ENCODE results near the gene NDUFV1. TPM values are rescaled to one million over a fixed set of nuclear protein-coding genes. Genes with fewer than 3 reads are reported as not detected.
"Not testable (repeated sequence)": the region's sequence is repeated elsewhere in the genome, so short reads cannot be mapped to it uniquely, and the experiment has no call there.

The NDUFV1 gene
- total RNA-seq, 1 donor from 2014 or later = 121 TPM

GRCh38 chr11:67617243-67617953 is 10.7 kb downstream of the NDUFV1 start:
- Mint-ChIP-seq H3K27me3 (ENCODE audit: low read depth) (no peaks in the 10 kb centered on the region), H3K27ac (ENCODE audit: unreplicated experiment) (no peak overlapping the region)

DNA sequence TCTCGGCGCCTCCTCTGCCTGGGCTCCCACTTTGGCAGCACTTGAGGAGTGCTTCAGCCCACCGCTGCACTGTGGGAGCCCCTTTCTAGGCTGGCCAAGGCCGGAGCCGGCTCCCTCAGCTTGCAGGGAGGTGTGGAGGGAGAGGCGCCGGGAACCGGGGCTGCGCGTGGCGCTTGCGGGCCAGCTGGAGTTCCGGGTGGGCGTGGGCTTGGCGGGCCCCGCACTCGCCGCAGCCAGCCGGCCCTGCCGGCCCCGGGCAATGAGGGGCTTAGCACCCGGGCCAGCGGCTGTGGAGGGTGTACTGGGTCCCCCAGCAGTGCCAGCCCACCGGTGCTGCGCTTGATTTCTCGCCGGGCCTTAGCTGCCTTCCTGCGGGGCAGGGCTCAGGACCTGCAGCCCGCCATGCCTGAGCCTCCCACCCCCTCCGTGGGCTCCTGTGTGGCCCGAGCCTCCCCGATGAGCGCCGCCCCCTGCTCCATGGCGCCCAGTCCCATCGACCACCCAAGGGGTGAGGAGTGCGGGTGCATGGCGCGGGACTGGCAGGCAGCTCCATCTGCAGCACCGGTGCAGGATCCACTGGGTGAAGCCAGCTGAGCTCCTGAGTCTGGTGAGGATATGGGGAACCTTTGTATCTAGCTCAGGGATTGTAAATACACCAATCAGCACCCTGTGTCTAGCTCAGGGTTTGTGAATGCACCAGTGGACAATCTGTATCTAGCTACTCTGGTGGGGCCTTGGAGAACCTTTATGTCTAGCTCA is 12.3 kb downstream of the NDUFV1 start:
- not testable (repeated sequence) for H3K4me3 Mint-ChIP-seq (ENCODE audit: unreplicated experiment); H3K36me3 Mint-ChIP-seq (ENCODE audit: low read depth); DNase-seq (ENCODE audit: low spot score); H3K27me3 Mint-ChIP-seq (ENCODE audit: low read depth); H3K9me3 Mint-ChIP-seq (ENCODE audit: low read depth); H3K27ac Mint-ChIP-seq (ENCODE audit: unreplicated experiment)
- H3K4me1 Mint-ChIP-seq (ENCODE audit: low read depth) = peaks cover 22% of the 10 kb centered on the region

More at GRCh38 chr11:67617243-67617953, 10.7 kb downstream of the NDUFV1 start:
- peaks cover 22% of the 10 kb centered on the region for H3K4me1 Mint-ChIP-seq (ENCODE audit: low read depth)
- H3K4me3 Mint-ChIP-seq (ENCODE audit: unreplicated experiment) = no peak overlapping the region
- no peak for DNase-seq (ENCODE audit: low spot score)
- TF ChIP-seq, protein P1, sequence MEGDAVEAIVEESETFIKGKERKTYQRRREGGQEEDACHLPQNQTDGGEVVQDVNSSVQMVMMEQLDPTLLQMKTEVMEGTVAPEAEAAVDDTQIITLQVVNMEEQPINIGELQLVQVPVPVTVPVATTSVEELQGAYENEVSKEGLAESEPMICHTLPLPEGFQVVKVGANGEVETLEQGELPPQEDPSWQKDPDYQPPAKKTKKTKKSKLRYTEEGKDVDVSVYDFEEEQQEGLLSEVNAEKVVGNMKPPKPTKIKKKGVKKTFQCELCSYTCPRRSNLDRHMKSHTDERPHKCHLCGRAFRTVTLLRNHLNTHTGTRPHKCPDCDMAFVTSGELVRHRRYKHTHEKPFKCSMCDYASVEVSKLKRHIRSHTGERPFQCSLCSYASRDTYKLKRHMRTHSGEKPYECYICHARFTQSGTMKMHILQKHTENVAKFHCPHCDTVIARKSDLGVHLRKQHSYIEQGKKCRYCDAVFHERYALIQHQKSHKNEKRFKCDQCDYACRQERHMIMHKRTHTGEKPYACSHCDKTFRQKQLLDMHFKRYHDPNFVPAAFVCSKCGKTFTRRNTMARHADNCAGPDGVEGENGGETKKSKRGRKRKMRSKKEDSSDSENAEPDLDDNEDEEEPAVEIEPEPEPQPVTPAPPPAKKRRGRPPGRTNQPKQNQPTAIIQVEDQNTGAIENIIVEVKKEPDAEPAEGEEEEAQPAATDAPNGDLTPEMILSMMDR (IDR thresholded peaks at IDR 0.05) = no peak
- peaks cover 4% of the 10 kb centered on the region for H3K36me3 Mint-ChIP-seq (ENCODE audit: low read depth)
- H3K9me3 Mint-ChIP-seq (ENCODE audit: low read depth) = no peaks in the 10 kb centered on the region

DNA sequence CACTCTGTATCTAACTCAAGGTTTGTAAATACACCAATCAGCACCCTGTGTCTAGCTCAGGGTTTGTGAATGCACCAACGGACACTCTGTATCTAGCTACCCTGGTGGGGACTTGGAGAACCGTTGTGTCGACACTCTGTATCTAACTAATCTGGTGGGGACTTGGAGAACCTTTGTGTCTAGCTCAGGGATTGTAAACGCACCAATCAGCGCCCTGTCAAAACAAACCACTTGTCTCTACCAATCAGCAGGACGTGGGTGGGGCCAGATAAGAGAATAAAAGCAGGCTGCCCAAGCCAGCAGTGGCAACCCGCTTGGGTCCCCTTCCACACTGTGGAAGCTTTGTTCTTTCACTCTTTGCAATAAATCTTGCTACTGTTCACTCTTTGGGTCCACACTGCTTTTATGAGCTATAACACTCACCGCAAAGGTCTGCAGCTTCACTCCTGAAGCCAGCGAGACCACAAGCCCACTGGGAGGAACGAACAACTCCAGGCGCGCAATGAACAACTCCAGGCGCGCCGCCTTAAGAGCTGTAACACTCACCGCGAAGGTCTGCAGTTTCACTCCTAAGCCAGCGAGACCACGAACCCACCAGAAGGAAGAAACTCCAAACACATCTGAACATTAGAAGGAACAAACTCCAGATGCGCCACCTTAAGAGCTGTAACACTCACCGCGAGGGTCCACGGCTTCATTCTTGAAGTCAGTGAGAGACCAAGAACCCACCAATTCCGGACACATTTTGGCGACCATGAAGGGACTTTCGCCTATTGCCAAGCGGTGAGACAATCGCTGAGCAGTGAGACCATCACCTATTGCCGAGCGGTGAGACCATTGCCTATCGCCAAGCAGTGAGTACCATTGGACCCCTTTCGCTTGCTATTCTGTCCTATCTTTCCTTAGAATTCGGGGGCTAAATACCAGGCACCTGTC is 13.2 kb downstream of the NDUFV1 start:
- H3K9me3 Mint-ChIP-seq (ENCODE audit: low read depth); H3K27me3 Mint-ChIP-seq (ENCODE audit: low read depth); DNase-seq (ENCODE audit: low spot score); H3K36me3 Mint-ChIP-seq (ENCODE audit: low read depth): not testable (repeated sequence)
- peaks cover 22% of the 10 kb centered on the region for H3K4me1 Mint-ChIP-seq (ENCODE audit: low read depth)
- H3K27ac Mint-ChIP-seq (ENCODE audit: unreplicated experiment) = peak overlapping the region; percentile 32
- peak overlapping the region; percentile 83 for H3K4me3 Mint-ChIP-seq (ENCODE audit: unreplicated experiment)

DNA sequence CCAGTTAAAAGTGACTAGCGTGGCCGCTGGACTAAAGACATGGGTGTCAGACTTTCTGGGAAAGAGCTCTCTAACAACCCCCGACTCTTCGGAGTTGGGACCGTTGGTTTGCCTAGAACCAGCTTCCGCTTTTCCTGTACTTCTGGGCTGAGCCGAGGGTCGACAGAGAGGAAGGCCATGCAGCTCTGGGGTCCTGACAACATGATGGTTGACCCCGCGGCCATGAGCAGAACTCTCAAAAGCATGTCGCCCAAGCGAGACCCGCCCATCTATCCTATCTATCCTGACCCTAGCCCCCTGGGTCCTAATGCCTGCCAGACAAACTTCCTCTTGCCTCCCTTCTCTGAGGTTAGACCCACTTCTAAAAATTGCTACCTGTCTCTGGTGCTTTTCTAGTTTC is 13.9 kb downstream of the NDUFV1 start:
- Mint-ChIP-seq H3K4me3 (ENCODE audit: unreplicated experiment) (peak overlapping the region; percentile 83), H3K27ac (ENCODE audit: unreplicated experiment) (peak overlapping the region; percentile 24), H3K4me1 (ENCODE audit: low read depth) (peaks cover 22% of the 10 kb centered on the region)
- not testable (repeated sequence) for H3K36me3 Mint-ChIP-seq (ENCODE audit: low read depth); DNase-seq (ENCODE audit: low spot score); H3K27me3 Mint-ChIP-seq (ENCODE audit: low read depth); H3K9me3 Mint-ChIP-seq (ENCODE audit: low read depth)

- not testable (repeated sequence) for H3K27me3 Mint-ChIP-seq (ENCODE audit: low read depth); DNase-seq (ENCODE audit: low spot score); H3K9me3 Mint-ChIP-seq (ENCODE audit: low read depth); H3K4me3 Mint-ChIP-seq (ENCODE audit: unreplicated experiment); H3K27ac Mint-ChIP-seq (ENCODE audit: unreplicated experiment); H3K36me3 Mint-ChIP-seq (ENCODE audit: low read depth)
- peaks cover 22% of the 10 kb centered on the region for H3K4me1 Mint-ChIP-seq (ENCODE audit: low read depth)
These were observed 15.2 kb downstream of the NDUFV1 start for GRCh38 chr11:67621928-67622327.

DNA sequence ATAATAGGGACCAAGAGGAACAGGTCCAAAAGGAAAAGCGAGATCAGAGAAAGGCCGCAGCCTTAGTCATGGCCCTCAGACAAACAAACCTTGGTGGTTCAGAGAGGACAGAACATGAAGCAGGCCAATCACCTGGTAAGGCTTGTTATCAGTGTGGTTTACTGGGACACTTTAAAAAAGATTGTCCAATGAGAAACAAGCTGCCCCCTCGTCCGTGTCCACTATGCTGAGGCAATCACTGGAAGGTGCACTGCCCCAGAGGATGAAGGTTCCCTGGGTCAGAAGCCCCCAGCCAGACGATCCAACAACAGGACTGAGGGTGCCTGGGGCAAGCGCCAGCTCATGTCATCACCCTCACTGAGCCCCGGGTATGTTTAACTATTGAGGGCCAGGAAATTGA is 16.2 kb downstream of the NDUFV1 start:
- H3K27ac Mint-ChIP-seq (ENCODE audit: unreplicated experiment); DNase-seq (ENCODE audit: low spot score); H3K9me3 Mint-ChIP-seq (ENCODE audit: low read depth); H3K36me3 Mint-ChIP-seq (ENCODE audit: low read depth); H3K27me3 Mint-ChIP-seq (ENCODE audit: low read depth); H3K4me3 Mint-ChIP-seq (ENCODE audit: unreplicated experiment): not testable (repeated sequence)
- peaks cover 22% of the 10 kb centered on the region for H3K4me1 Mint-ChIP-seq (ENCODE audit: low read depth)

- H3K4me1 Mint-ChIP-seq (ENCODE audit: low read depth) = peaks cover 22% of the 10 kb centered on the region
- H3K4me3 Mint-ChIP-seq (ENCODE audit: unreplicated experiment); DNase-seq (ENCODE audit: low spot score); H3K36me3 Mint-ChIP-seq (ENCODE audit: low read depth); H3K27me3 Mint-ChIP-seq (ENCODE audit: low read depth); H3K9me3 Mint-ChIP-seq (ENCODE audit: low read depth); H3K27ac Mint-ChIP-seq (ENCODE audit: unreplicated experiment): not testable (repeated sequence)
These were observed 17.1 kb downstream of the NDUFV1 start for GRCh38 chr11:67623795-67624194.

- peaks cover 11% of the 10 kb centered on the region for H3K4me1 Mint-ChIP-seq (ENCODE audit: low read depth)
- not testable (repeated sequence) for H3K27me3 Mint-ChIP-seq (ENCODE audit: low read depth); H3K4me3 Mint-ChIP-seq (ENCODE audit: unreplicated experiment); H3K27ac Mint-ChIP-seq (ENCODE audit: unreplicated experiment); H3K9me3 Mint-ChIP-seq (ENCODE audit: low read depth); H3K36me3 Mint-ChIP-seq (ENCODE audit: low read depth); DNase-seq (ENCODE audit: low spot score)
These were observed 19.5 kb downstream of the NDUFV1 start for GRCh38 chr11:67626131-67626833.
